NCI-H69 (cell line): Measurements from ENCODE around the gene PCDHA4.
"Not testable (repeated sequence)": the region's sequence is repeated elsewhere in the genome, so short reads cannot be mapped to it uniquely, and the experiment has no call there.

Experiments
- DNase-seq: peaks from one replicate; lab custom pipeline; 2025; lab: John Stamatoyannopoulos, UW

PCDHA4 gene

GRCh38 chr5:140806834-140807775 is at the start of gene PCDHA4:
PCDHA4 (plus strand) TSS chr5:140807068.
- DNase-seq, result peak; percentile 80

- no peak for DNase-seq
These were observed 42.5 kb upstream of the PCDHA4 start for GRCh38 chr5:140764177-140764973.

GRCh38 chr5:140767444-140767843 is 39.4 kb upstream of the PCDHA4 start:
- DNase-seq, result no peak

GRCh38 chr5:140780512-140780911 is 26.4 kb upstream of the PCDHA4 start:
- no peak for DNase-seq

- peak; percentile 80 for DNase-seq
These were observed 20.8 kb upstream of the PCDHA4 start, which contains the start of gene PCDHA1 for GRCh38 chr5:140785905-140786686. PCDHA1 (plus strand) TSS chr5:140786140.

- DNase-seq, result not testable (repeated sequence)
These were observed 19.4 kb upstream of the PCDHA4 start for GRCh38 chr5:140787422-140787821.

GRCh38 chr5:140787849-140788504 is 18.9 kb upstream of the PCDHA4 start:
- DNase-seq, result not testable (repeated sequence)

- no peak for DNase-seq
These were observed 15.8 kb upstream of the PCDHA4 start for GRCh38 chr5:140791089-140791488.

GRCh38 chr5:140794595-140795258 is 12.1 kb upstream of the PCDHA4 start, which contains the start of gene PCDHA2:
PCDHA2 (plus strand) TSS chr5:140794852.
- DNase-seq, result peak; percentile 27

- DNase-seq, result peak; percentile 25
These were observed 11.6 kb upstream of the PCDHA4 start for GRCh38 chr5:140795259-140795641.

- not testable (repeated sequence) for DNase-seq
These were observed 10.7 kb upstream of the PCDHA4 start for GRCh38 chr5:140796072-140796717.

GRCh38 chr5:140796718-140797095 is 10.2 kb upstream of the PCDHA4 start:
- no peak for DNase-seq

GRCh38 chr5:140800816-140801493 is 5.9 kb upstream of the PCDHA4 start, which contains the start of gene PCDHA3:
PCDHA3 (plus strand) TSS chr5:140801057.
- peak; percentile 6 for DNase-seq

- no peak for DNase-seq
These were observed 5.4 kb upstream of the PCDHA4 start for GRCh38 chr5:140801494-140801841.

- not testable (repeated sequence) for DNase-seq
These were observed 4.5 kb upstream of the PCDHA4 start for GRCh38 chr5:140802381-140802780.

- no peak for DNase-seq
These were observed 4.0 kb upstream of the PCDHA4 start for GRCh38 chr5:140802781-140803271.

GRCh38 chr5:140808241-140808888 is 1.5 kb downstream of the PCDHA4 start:
- not testable (repeated sequence) for DNase-seq

- DNase-seq, result no peak
These were observed 2.0 kb downstream of the PCDHA4 start for GRCh38 chr5:140808889-140809291.
